Activated CD8-positive, alpha-beta T cell treated with anti-CD3 and anti-CD28 coated beads for 36 hours (primary cell): ENCODE measurements around the gene PPP1R12A. TPM values are rescaled to one million over a fixed set of nuclear protein-coding genes. Genes with fewer than 3 reads are reported as not detected.
A peak's percentile ranks its signal among the peaks of the same experiment; 100 is the strongest.

Experiments used
- ATAC-seq: fragments of 200-7000 bp; cut with Tn5 transposase; one replicate; pipeline ENCODE4 v1.10.0; 2021; ENCODE audit warnings: mild to moderate bottlenecking, moderate library complexity
- CTCF ChIA-PET: fragments of 350-600 bp; sonication (Branson Sonifier 250); formaldehyde crosslinking; loops from one replicate; lab custom pipeline; 2021; ENCODE audit warnings: antibody characterized with exemption; lab: Charles Lee
- POLR2A ChIA-PET: fragments of 350-600 bp; sonication (Branson Sonifier 250); formaldehyde crosslinking; loops from one replicate; lab custom pipeline; 2021; ENCODE audit warnings: antibody characterized with exemption; lab: Charles Lee
- DNase-seq: peaks from one replicate; pipeline ENCODE4 v3.0.0-alpha.2; 2020
- H3K27ac Mint-ChIP-seq: one replicate; pipeline ENCODE4 v1.8.0; 2021; ENCODE audit warnings: mild to moderate bottlenecking, mixed read lengths
- H3K27me3 Mint-ChIP-seq: one replicate; pipeline ENCODE4 v1.8.0; 2021; ENCODE audit warnings: mixed read lengths
- H3K36me3 Mint-ChIP-seq: one replicate; pipeline ENCODE4 v1.8.0; 2021; ENCODE audit warnings: low read depth, mixed read lengths
- H3K4me1 Mint-ChIP-seq: one replicate; pipeline ENCODE4 v1.8.0; 2021; ENCODE audit warnings: low read depth, mixed read lengths
- H3K4me3 Mint-ChIP-seq: one replicate; pipeline ENCODE4 v1.8.0; 2021; ENCODE audit warnings: mild to moderate bottlenecking, moderate library complexity, mixed read lengths
- H3K9me3 Mint-ChIP-seq: one replicate; pipeline ENCODE4 v1.8.0; 2021; ENCODE audit warnings: mixed read lengths
- CTCF ChIP-seq: fragments of 200-600 bp; IDR thresholded peaks from one replicate; pipeline ENCODE4 v1.8.0; 2022; ENCODE audit warnings: antibody characterized with exemption, mild to moderate bottlenecking
- intact Hi-C: fragments of 100-400 bp; cut with micrococcal nuclease; formaldehyde crosslinking; loops from one replicate; pipeline ENCODE4 v1.10.0; 2022
- total RNA-seq, 2 experiments: library from RNA; stranded (reverse); gene quantifications; one replicate each; pipeline ENCODE4 v1.2.3, GENCODE V29; 2021

The PPP1R12A gene
- total RNA-seq, 2 experiments from 2014 or later: 56.6 to 57.8 TPM

DNA sequence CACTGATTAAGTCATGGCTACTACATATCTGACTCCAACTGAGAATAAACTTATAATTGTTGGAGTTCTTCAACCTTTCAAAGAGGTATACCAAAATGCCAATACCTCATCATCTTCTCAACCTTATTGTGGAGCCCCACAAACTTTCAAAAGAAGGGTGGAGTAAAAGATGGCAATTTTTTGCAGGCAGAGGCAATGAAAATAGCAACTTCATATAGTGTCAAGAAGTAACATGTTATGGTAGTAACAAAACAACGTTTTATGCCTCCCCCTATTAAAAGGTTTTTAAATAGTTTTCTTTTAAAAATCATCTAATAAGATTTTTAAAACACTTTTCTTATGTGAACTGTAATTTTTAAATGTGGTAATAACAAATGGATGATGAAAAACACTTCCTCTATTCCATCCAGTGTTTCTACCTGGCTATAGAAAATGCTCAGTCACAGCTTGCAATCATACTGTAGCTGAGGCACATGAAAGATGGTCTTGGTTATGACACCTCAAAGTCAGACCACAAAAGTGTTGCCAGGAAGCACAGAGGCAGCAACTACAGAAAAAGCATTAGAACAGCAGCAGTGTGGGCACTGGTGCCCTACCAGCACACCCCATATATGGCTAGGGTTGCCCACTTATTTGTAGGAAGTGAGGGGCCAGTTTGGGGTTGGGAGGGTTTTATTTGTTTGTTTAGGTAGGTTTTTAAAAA is 7.0 kb downstream of the PPP1R12A start:
- ATAC-seq (peak; percentile 97), DNase-seq (peak; percentile 68)
- Mint-ChIP-seq H3K27me3 (no peaks in the 10 kb centered on the region), H3K4me1 (peaks cover 55% of the 10 kb centered on the region), H3K4me3 (no peak overlapping the region), H3K9me3 (no peaks in the 10 kb centered on the region), H3K36me3 (peaks cover 1% of the 10 kb centered on the region), H3K27ac (peak overlapping the region; percentile 76)
- intact Hi-C loops: no loop called here
- CTCF ChIA-PET: no interaction called here
- POLR2A ChIA-PET: interaction anchor here (0.6 kb wide), 1 partner anchor 16 kb away, joined by 3 read pairs; no protein-coding TSS in a partner anchor
- no peak for TF ChIP-seq CTCF

GRCh38 chr12:79926951-79927350 is 7.9 kb downstream of the PPP1R12A start:
- CTCF ChIA-PET: no interaction called here
- no peak overlapping the region for H3K4me3 Mint-ChIP-seq

GRCh38 chr12:79925492-79925891 is 9.4 kb downstream of the PPP1R12A start:
- CTCF ChIA-PET: interaction anchor here (0.9 kb wide), 1 partner anchor 8 kb away, joined by 4 read pairs; no protein-coding TSS in a partner anchor
- H3K4me1 Mint-ChIP-seq: peaks cover 54% of the 10 kb centered on the region
- no peak for ATAC-seq

More at GRCh38 chr12:79926951-79927350, 7.9 kb downstream of the PPP1R12A start:
- ATAC-seq (no peak), DNase-seq (no peak)
- no peak for TF ChIP-seq CTCF
- peaks cover 51% of the 10 kb centered on the region for H3K4me1 Mint-ChIP-seq
- peak overlapping the region; percentile 76 for H3K27ac Mint-ChIP-seq
- POLR2A ChIA-PET: no interaction called here
- no peaks in the 10 kb centered on the region for H3K9me3 Mint-ChIP-seq
- H3K36me3 Mint-ChIP-seq: peaks cover 5% of the 10 kb centered on the region
- intact Hi-C loops: no loop called here
- no peaks in the 10 kb centered on the region for H3K27me3 Mint-ChIP-seq

DNA sequence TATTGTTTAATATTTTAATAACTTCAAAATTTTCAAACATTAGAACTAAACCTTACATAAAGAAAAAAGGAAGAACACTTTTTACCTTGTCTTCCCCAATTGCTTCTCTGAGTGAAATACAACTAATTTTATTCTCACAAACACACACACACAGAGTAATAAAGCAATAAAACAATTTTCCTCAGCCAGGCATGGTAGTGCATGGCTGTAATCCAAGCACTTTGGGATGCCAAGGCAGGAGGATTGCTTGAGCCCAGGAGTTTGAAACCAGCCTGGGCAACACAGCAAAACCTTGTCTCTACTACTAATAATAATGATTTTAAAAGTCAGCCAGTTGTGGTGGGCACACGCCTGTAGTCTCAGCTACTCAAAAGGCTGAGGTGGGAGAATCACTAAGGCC is 13.1 kb downstream of the PPP1R12A start:
- Mint-ChIP-seq H3K4me3 (no peak overlapping the region), H3K4me1 (peaks cover 48% of the 10 kb centered on the region), H3K27me3 (no peaks in the 10 kb centered on the region), H3K9me3 (no peaks in the 10 kb centered on the region), H3K27ac (no peak overlapping the region), H3K36me3 (peaks cover 3% of the 10 kb centered on the region)
- DNase-seq (no peak), ATAC-seq (no peak)
- POLR2A ChIA-PET: no interaction called here
- no peak for TF ChIP-seq CTCF
- intact Hi-C loops: no loop called here
- CTCF ChIA-PET: no interaction called here

More at GRCh38 chr12:79925492-79925891, 9.4 kb downstream of the PPP1R12A start:
- H3K36me3 Mint-ChIP-seq: peaks cover 5% of the 10 kb centered on the region
- intact Hi-C loops: no loop called here
- TF ChIP-seq CTCF: no peak
- no peak overlapping the region for H3K4me3 Mint-ChIP-seq
- H3K27me3 Mint-ChIP-seq: no peaks in the 10 kb centered on the region
- POLR2A ChIA-PET: no interaction called here
- DNase-seq: no peak
- H3K27ac Mint-ChIP-seq: peak overlapping the region; percentile 53
- H3K9me3 Mint-ChIP-seq: no peaks in the 10 kb centered on the region

- H3K4me3 Mint-ChIP-seq: no peak overlapping the region
- TF ChIP-seq CTCF: no peak
- H3K9me3 Mint-ChIP-seq: no peaks in the 10 kb centered on the region
- H3K4me1 Mint-ChIP-seq: peaks cover 54% of the 10 kb centered on the region
- no peak for DNase-seq
- ChIA-PET POLR2A (no interaction called here), CTCF (interaction anchor here (0.6 to 1.1 kb wide), 2 partner anchors 10 to 35 kb away, joined by 3 read pairs; no protein-coding TSS in a partner anchor)
- intact Hi-C loops: no loop called here
- H3K27ac Mint-ChIP-seq: no peak overlapping the region
- no peak for ATAC-seq
- no peaks in the 10 kb centered on the region for H3K27me3 Mint-ChIP-seq
- H3K36me3 Mint-ChIP-seq: peaks cover 3% of the 10 kb centered on the region
Observed at GRCh38 chr12:79920421-79921238, 14.3 kb downstream of the PPP1R12A start.
